LNCAP (cell line): ENCODE data around the gene MRPL21.

Experiments used
- CTCF ChIP-seq: fragments of 450-650 bp; IDR thresholded peaks from 2 replicates; pipeline ENCODE4 v1.5.1; 2017; ENCODE audit warnings: mild to moderate bottlenecking

The MRPL21 gene

GRCh38 chr11:68933605-68934320, 30.1 kb upstream of the MRPL21 start:
- TF ChIP-seq CTCF = no peak

- TF ChIP-seq CTCF = no peak
These were observed 29.4 kb upstream of the MRPL21 start for GRCh38 chr11:68932933-68933577.

GRCh38 chr11:68932358-68932757, 28.7 kb upstream of the MRPL21 start:
- TF ChIP-seq CTCF = no peak

GRCh38 chr11:68931911-68932310, 28.3 kb upstream of the MRPL21 start:
- TF ChIP-seq CTCF = no peak

GRCh38 chr11:68930991-68931855, 27.6 kb upstream of the MRPL21 start:
- no peak for TF ChIP-seq CTCF

- no peak for TF ChIP-seq CTCF
These were observed 26.3 kb upstream of the MRPL21 start for GRCh38 chr11:68929706-68930570.

GRCh38 chr11:68929135-68929534, 25.5 kb upstream of the MRPL21 start:
- TF ChIP-seq CTCF = no peak
